ENCODE results near the gene MAMDC4. TPM values are rescaled to one million over a fixed set of nuclear protein-coding genes. Genes with fewer than 3 reads are reported as not detected.
"Not testable (repeated sequence)": the region's sequence is repeated elsewhere in the genome, so short reads cannot be mapped to it uniquely, and the experiment has no call there.

MAMDC4 gene
- total and polyA plus RNA-seq, 2 of the 8 experiments (the other 6 are each of a cell fraction or from before 2014, with no cell fraction given): 3.1 to 4.5 TPM

- H4K91ac ChIP-seq (replicated peaks; ENCODE audit: insufficient read length, low read length); H2BK20ac ChIP-seq (ENCODE audit: low read length); H2AK5ac ChIP-seq (ENCODE audit: low read depth, low read length); H2BK120ac ChIP-seq (replicated peaks; ENCODE audit: low read depth, low read length); H3K27ac ChIP-seq (ENCODE audit: low read depth, low read length); H2BK5ac ChIP-seq (ENCODE audit: low read depth, low read length); H4K20me1 ChIP-seq (replicated peaks in 1 of 2; ENCODE audit: control insufficient read depth in 1 of 2, insufficient read depth in 2 of 2, low read length in 2 of 2); H3K9ac ChIP-seq (replicated peaks in 1 of 4; ENCODE audit: extremely low read depth in 1 of 4, low read depth in 3 of 4, low read length in 3 of 4); H2BK15ac ChIP-seq (ENCODE audit: low read length); H3K9me3 ChIP-seq (ENCODE audit: insufficient read depth in 2 of 2, low read depth in 1 of 2, low read length in 1 of 2); H3K4ac ChIP-seq (replicated peaks; ENCODE audit: insufficient read length, low read depth, low read length); H3K79me2 ChIP-seq (ENCODE audit: control insufficient read depth in 1 of 2, insufficient read depth in 2 of 2, low read length in 2 of 2); H2BK12ac ChIP-seq (ENCODE audit: low read depth, low read length); H3K56ac ChIP-seq (replicated peaks; ENCODE audit: insufficient read length, low read depth, low read length); H4K5ac ChIP-seq (ENCODE audit: insufficient read length, low read depth, low read length); H3K14ac ChIP-seq (ENCODE audit: insufficient read length); H3K23ac ChIP-seq (ENCODE audit: insufficient read length); H3K18ac ChIP-seq (ENCODE audit: extremely low read depth, low read length); FAIRE-seq; H3K79me1 ChIP-seq (ENCODE audit: low read depth, low read length); H2AFZ ChIP-seq (ENCODE audit: low read length): not testable (repeated sequence)
- ChIA-PET CTCF (ENCODE audit: partially characterized antibody) (interaction anchor here (0.5 to 8.9 kb wide), 18 partner anchors 11 to 683 kb away, joined by 3 to 131 read pairs (median 4); partner anchors contain the start of gene RABL6), POLR2A (ENCODE audit: partially characterized antibody) (interaction anchor here (1.2 to 20.5 kb wide), 7 partner anchors 7 to 152 kb away, joined by 3 to 248 read pairs (median 9); partner anchors contain the start of genes CLIC3 and MAMDC4)
- peak overlapping the region; percentile 25; the same call in 1 of the 2 replicates for H4K8ac ChIP-seq (ENCODE audit: extremely low read depth, insufficient read depth, low read length)
- peaks cover 5 to 32% (median 20%) of the 10 kb centered on the region in 4 experiments for H3K4me1 ChIP-seq (replicated peaks in 1 of 4; ENCODE audit: control insufficient read depth in 3 of 4, insufficient read depth in 4 of 4, low read length in 3 of 4)
- H3K36me3 ChIP-seq (ENCODE audit: control insufficient read depth in 2 of 4, insufficient read depth in 4 of 4, low read length in 3 of 4): peaks cover 0 to 11% (median 2%) of the 10 kb centered on the region in 4 experiments; a peak in 2 of 8 replicates
- H3K23me2 ChIP-seq (ENCODE audit: low read depth, low read length): peaks cover 11% of the 10 kb centered on the region
- peak in 1 of 2 experiments; percentile 97 for DNase-seq (ENCODE audit: low read depth in 1 of 2, low spot score in 2 of 2)
- peaks cover 2 to 12% (median 7%) of the 10 kb centered on the region in 4 experiments; a peak in 6 of 7 replicates for H3K27me3 ChIP-seq (replicated peaks in 1 of 4; ENCODE audit: control insufficient read depth in 3 of 4, extremely low read depth in 1 of 4, insufficient read depth in 3 of 4, low read length in 3 of 4)
- peak overlapping the region; percentile 18 to 40; a peak in 2 of 4 replicates for H3K4me2 ChIP-seq (ENCODE audit: insufficient read depth in 1 of 2, low read depth in 2 of 2, low read length in 2 of 2)
- TF ChIP-seq MAX (IDR thresholded peaks at IDR 0.05) (0 out of 2 replicates have a peak, but pooled peaks have one; percentile 3), CTCF (IDR thresholded peaks at IDR 0.05; ENCODE audit: control extremely low read depth in 1 of 3, insufficient read depth in 1 of 3, low read depth in 1 of 3, low read length in 3 of 3) (peak in 2 of 3 experiments; percentile 31 to 34; a peak in 3 of 4 replicates), GABPA (IDR thresholded peaks at IDR 0.05; ENCODE audit: borderline replicate concordance, insufficient read depth, low read length) (peak; percentile 59; the same call in 1 of the 2 replicates)
- WGBS, 2 experiments (ENCODE audit: extremely low coverage in 1 of 2, insufficient coverage in 1 of 2, insufficient read length in 1 of 2, insufficient replicate concordance in 2 of 2, low coverage in 1 of 2, low lambda C conversion rate in 2 of 2, missing lambda C conversion rate in 1 of 2): 53% methylated on average over 36 of the region's 99 CpGs; no CpG with 5 or more reads in 1 of the 2 experiments
- H3K4me3 ChIP-seq (ENCODE audit: extremely low read depth in 1 of 4, insufficient read depth in 2 of 4, low read depth in 3 of 4, low read length in 4 of 4): peak overlapping the region in 1 of 4 experiments; percentile 48; a peak in 2 of 8 replicates
These were observed 8.1 kb upstream of the MAMDC4 start for GRCh38 chr9:136843801-136844740.

Measured in H1 (cell line).